Sigmoid colon (tissue), 7 donors: ENCODE measurements around the gene DKK1. TPM values are rescaled to one million over a fixed set of nuclear protein-coding genes. Genes with fewer than 3 reads are reported as not detected.

Experiments
- DNase-seq: peaks from one replicate; pipeline ENCODE4 v3.0.0-alpha.2; 2019
- H3K27ac ChIP-seq, 4 donors: fragments of 200-600 bp; sonication (generic); one replicate each; pipeline ENCODE4 v1.5.1; 2016 to 2019; ENCODE audit warnings: mild to moderate bottlenecking in 1 of 4
- H3K27me3 ChIP-seq, 3 donors: fragments of 200-600 bp; sonication (generic); one replicate each; pipeline ENCODE4 v1.5.1; 2019; ENCODE audit warnings: mild to moderate bottlenecking in 1 of 3
- H3K36me3 ChIP-seq, 4 donors: fragments of 200-600 bp; sonication (generic); one replicate each; pipeline ENCODE4 v1.5.1; 2016 to 2019
- H3K4me1 ChIP-seq, 4 donors: fragments of 200-600 bp; sonication (generic); one replicate each; pipeline ENCODE4 v1.5.1; 2017 to 2019
- H3K4me3 ChIP-seq, 4 donors: fragments of 200-600 bp; sonication (generic); one replicate each; pipeline ENCODE4 v1.5.1; 2017 to 2019; ENCODE audit warnings: mild to moderate bottlenecking in 2 of 4, moderate library complexity in 1 of 4
- H3K9me3 ChIP-seq, 4 donors: fragments of 200-600 bp in 3 of 4; sonication (generic) in 3 of 4; one replicate each; pipeline versions ENCODE4 v1.5.1 to v1.6.1; 2013 to 2019
- EP300 ChIP-seq, 4 donors: sonication (generic); formaldehyde crosslinking; IDR thresholded peaks; one replicate each; pipeline ENCODE4 v1.6.1; 2017; ENCODE audit warnings: antibody characterized with exemption in 4 of 4
- POLR2A ChIP-seq, 2 donors: fragments of 450-650 bp; IDR thresholded peaks; one replicate each; pipeline ENCODE4 v1.6.1; 2016; ENCODE audit warnings: antibody characterized with exemption in 2 of 2, mild to moderate bottlenecking in 2 of 2, moderate library complexity in 2 of 2
- POLR2AphosphoS5 ChIP-seq, 4 donors: sonication (generic); formaldehyde crosslinking; IDR thresholded peaks; one replicate each; pipeline ENCODE4 v1.6.1; 2017; ENCODE audit warnings: antibody characterized with exemption in 4 of 4
- WGBS, 2 donors: extraction: QIAGEN DNeasy Blood & Tissue Kit; methylation state at CpG; one replicate each; pipeline ENCODE4 v1.1.7; 2013; 5-methylcytosine and 5-hydroxymethylcytosine counted together
- intact Hi-C: fragments of 100-400 bp; cut with DNase I; formaldehyde crosslinking; loops from one replicate; pipeline ENCODE4 v1.15.1; 2023
- polyA plus RNA-seq, 3 donors: library from polyadenylated mRNA; stranded (reverse); fragments of 200-250 nt; gene quantifications; one replicate each; pipeline ENCODE4 v1.2.3, GENCODE V29; 2013
- total RNA-seq, 4 donors: library from RNA; depleted of rRNA; stranded (reverse); fragments of >200 nt; gene quantifications; one replicate each; pipeline ENCODE4 v1.1.0, GENCODE V29; 2016
- TF ChIP-seq, protein P1 (sequence below), 4 experiments: fragments of 450-650 bp in 3 of 4; fragments of 200-600 bp in 1 of 4; IDR thresholded peaks; one replicate each; pipeline ENCODE4 v1.5.1; 2016 to 2019; ENCODE audit warnings: antibody characterized with exemption in 4 of 4, mild to moderate bottlenecking in 3 of 4, moderate library complexity in 2 of 4
- donor health status: healthy with polysubstance abuse.
- donor health status: Bipolar disorder and iron deficiency.
- donor health status: healthy.

DKK1 gene
- total and polyA plus RNA-seq, 7 donors: 0.66 to 2.8 (median 2.0) TPM; not detected in 2

GRCh38 chr10:52343439-52343838, 29.4 kb downstream of the DKK1 start:
- H3K4me3 ChIP-seq: no peak overlapping the region
- H3K27ac ChIP-seq: no peak overlapping the region
- WGBS, 2 donors: 65 to 72% methylated on average over 4 of the region's 4 CpGs
- no peaks in the 10 kb centered on the region for H3K4me1 ChIP-seq
- no peaks in the 10 kb centered on the region for H3K9me3 ChIP-seq
- H3K36me3 ChIP-seq: no peaks in the 10 kb centered on the region
- no peak for DNase-seq
- H3K27me3 ChIP-seq: no peaks in the 10 kb centered on the region
- TF ChIP-seq POLR2A (IDR thresholded peaks at IDR 0.05) (no peak), EP300 (IDR thresholded peaks at IDR 0.05) (no peak), POLR2AphosphoS5 (IDR thresholded peaks at IDR 0.05) (no peak)
- TF ChIP-seq, protein P1, sequence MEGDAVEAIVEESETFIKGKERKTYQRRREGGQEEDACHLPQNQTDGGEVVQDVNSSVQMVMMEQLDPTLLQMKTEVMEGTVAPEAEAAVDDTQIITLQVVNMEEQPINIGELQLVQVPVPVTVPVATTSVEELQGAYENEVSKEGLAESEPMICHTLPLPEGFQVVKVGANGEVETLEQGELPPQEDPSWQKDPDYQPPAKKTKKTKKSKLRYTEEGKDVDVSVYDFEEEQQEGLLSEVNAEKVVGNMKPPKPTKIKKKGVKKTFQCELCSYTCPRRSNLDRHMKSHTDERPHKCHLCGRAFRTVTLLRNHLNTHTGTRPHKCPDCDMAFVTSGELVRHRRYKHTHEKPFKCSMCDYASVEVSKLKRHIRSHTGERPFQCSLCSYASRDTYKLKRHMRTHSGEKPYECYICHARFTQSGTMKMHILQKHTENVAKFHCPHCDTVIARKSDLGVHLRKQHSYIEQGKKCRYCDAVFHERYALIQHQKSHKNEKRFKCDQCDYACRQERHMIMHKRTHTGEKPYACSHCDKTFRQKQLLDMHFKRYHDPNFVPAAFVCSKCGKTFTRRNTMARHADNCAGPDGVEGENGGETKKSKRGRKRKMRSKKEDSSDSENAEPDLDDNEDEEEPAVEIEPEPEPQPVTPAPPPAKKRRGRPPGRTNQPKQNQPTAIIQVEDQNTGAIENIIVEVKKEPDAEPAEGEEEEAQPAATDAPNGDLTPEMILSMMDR (IDR thresholded peaks at IDR 0.05): no peak
- intact Hi-C loops: no loop called here

DNA sequence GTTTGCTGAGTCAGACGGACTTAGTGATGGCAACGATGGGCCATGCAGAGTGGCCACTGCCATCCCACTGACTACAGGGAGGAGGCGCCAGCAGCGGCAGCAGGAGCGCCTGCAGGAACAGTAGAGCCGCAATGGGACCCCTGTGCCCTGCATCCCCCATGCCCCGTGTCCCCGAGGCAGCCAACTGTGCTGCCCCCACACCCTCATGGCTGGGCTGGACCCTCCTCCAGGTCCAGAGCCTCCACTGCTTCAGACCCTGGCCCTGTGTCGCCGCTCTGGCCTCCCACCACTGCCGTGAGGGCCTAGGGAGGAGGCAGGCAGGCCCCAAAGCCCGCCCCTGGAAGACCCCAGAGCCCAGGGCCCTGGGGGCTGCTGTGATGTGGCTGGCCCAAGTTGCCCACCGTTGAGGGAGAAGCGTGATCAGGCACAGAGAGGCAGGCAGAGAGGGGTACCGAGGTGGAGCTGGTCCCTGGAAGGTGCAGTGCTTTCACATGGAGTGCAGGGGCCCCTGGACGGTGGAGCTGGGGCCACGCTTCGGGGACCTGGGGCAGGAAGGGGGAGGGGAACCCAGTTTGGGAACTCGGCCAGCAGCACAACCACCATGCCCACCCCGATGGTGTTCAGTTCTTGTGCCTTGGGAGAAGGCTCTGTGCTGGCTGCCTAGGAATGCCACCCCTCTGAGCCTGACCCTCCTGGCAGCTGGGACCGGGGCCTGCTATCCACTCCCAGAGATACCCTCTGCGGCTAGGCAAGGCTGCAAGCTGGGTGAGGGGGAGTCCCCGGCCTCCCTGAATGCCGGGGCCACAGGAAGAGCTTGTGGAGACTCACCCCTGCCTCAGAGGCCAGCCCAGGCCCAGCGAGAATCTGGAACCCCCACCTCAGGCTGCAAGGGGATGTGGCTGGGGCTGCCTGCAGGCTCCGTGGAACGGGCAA, 32.6 kb downstream of the DKK1 start:
- 92 to 94% methylated on average over 27 of the region's 27 CpGs for WGBS, 2 donors
- H3K36me3 ChIP-seq: no peaks in the 10 kb centered on the region
- no peak for TF ChIP-seq EP300 (IDR thresholded peaks at IDR 0.05)
- TF ChIP-seq, protein P1 (IDR thresholded peaks at IDR 0.05): no peak
- no peak for TF ChIP-seq POLR2A (IDR thresholded peaks at IDR 0.05)
- no peak for TF ChIP-seq POLR2AphosphoS5 (IDR thresholded peaks at IDR 0.05)
- H3K4me1 ChIP-seq: no peaks in the 10 kb centered on the region
- H3K9me3 ChIP-seq: no peaks in the 10 kb centered on the region
- H3K4me3 ChIP-seq: no peak overlapping the region
- H3K27ac ChIP-seq: no peak overlapping the region
- no peaks in the 10 kb centered on the region for H3K27me3 ChIP-seq
- intact Hi-C loops: no loop called here
- DNase-seq: no peak

GRCh38 chr10:52347327-52347667, 33.2 kb downstream of the DKK1 start:
- no peaks in the 10 kb centered on the region for H3K9me3 ChIP-seq
- DNase-seq: peak; percentile 60
- no peaks in the 10 kb centered on the region for H3K36me3 ChIP-seq
- TF ChIP-seq POLR2A (IDR thresholded peaks at IDR 0.05) (no peak), EP300 (IDR thresholded peaks at IDR 0.05) (no peak), POLR2AphosphoS5 (IDR thresholded peaks at IDR 0.05) (no peak)
- TF ChIP-seq, protein P1 (IDR thresholded peaks at IDR 0.05): no peak
- H3K27me3 ChIP-seq: no peaks in the 10 kb centered on the region
- 91 to 93% methylated on average over 5 of the region's 5 CpGs for WGBS, 2 donors
- intact Hi-C loops: no loop called here
- no peaks in the 10 kb centered on the region for H3K4me1 ChIP-seq
- no peak overlapping the region for H3K4me3 ChIP-seq
- H3K27ac ChIP-seq: no peak overlapping the region

- DNase-seq: no peak
- TF ChIP-seq, protein P1 (IDR thresholded peaks at IDR 0.05): no peak
- TF ChIP-seq POLR2AphosphoS5 (IDR thresholded peaks at IDR 0.05) (no peak), EP300 (IDR thresholded peaks at IDR 0.05) (no peak)
Observed at GRCh38 chr10:52348037-52348564, 34.0 kb downstream of the DKK1 start.

More at GRCh38 chr10:52348037-52348564, 34.0 kb downstream of the DKK1 start:
- intact Hi-C loops: no loop called here
- Histone ChIP-seq H3K27me3 (no peaks in the 10 kb centered on the region), H3K9me3 (no peaks in the 10 kb centered on the region), H3K36me3 (no peaks in the 10 kb centered on the region), H3K4me1 (no peaks in the 10 kb centered on the region), H3K27ac (no peak overlapping the region), H3K4me3 (no peak overlapping the region)
- WGBS, 2 donors: 85 to 90% methylated on average over 5 of the region's 5 CpGs
